Thyroid gland (tissue), 4 donors: ENCODE measurements around the gene TJP1. TPM values are rescaled to one million over a fixed set of nuclear protein-coding genes. Genes with fewer than 3 reads are reported as not detected.
A peak's percentile ranks its signal among the peaks of the same experiment; 100 is the strongest.

ENCODE experiments used
- DNase-seq, 2 donors: peaks; one replicate each; pipeline ENCODE4 v3.0.0-alpha.2; 2019
- H3K27ac ChIP-seq, 3 donors: fragments of 200-600 bp; sonication (generic); 1 replicate in 2 of 3; 2 replicates in 1 of 3; pipeline ENCODE4 v1.5.1; 2016 to 2019; ENCODE audit warnings: mild to moderate bottlenecking in 1 of 3, moderate library complexity in 1 of 3
- H3K27me3 ChIP-seq: fragments of 200-600 bp; sonication (generic); one replicate; pipeline ENCODE4 v1.5.1; 2019
- H3K36me3 ChIP-seq, 2 donors: fragments of 200-600 bp; sonication (generic); one replicate each; pipeline ENCODE4 v1.5.1; 2016 to 2019
- H3K4me1 ChIP-seq, 2 donors: fragments of 200-600 bp; sonication (generic); one replicate each; pipeline ENCODE4 v1.5.1; 2017 to 2019
- H3K4me3 ChIP-seq, 3 donors: fragments of 200-600 bp; sonication (generic); replicated peaks in 1 of 3; 1 replicate in 2 of 3; 2 replicates in 1 of 3; pipeline ENCODE4 v1.5.1; 2016; ENCODE audit warnings: mild to moderate bottlenecking in 1 of 3
- H3K9me3 ChIP-seq: fragments of 200-600 bp; sonication (generic); one replicate; pipeline ENCODE4 v1.5.1; 2017
- POLR2A ChIP-seq, 2 donors: fragments of 450-650 bp; IDR thresholded peaks; one replicate each; pipeline ENCODE4 v1.6.1; 2017; ENCODE audit warnings: antibody characterized with exemption in 2 of 2, mild to moderate bottlenecking in 2 of 2, moderate library complexity in 1 of 2
- WGBS, 2 donors: methylation state at CpG; one replicate each; pipeline ENCODE4 v1.1.5; 2017; 5-methylcytosine and 5-hydroxymethylcytosine counted together
- intact Hi-C: fragments of 100-400 bp; cut with DNase I; formaldehyde crosslinking; loops from one replicate; pipeline ENCODE4 v1.15.1; 2023
- total RNA-seq, 4 donors: library from RNA; depleted of rRNA; stranded (reverse); fragments of >200 nt; gene quantifications; one replicate each; pipeline ENCODE4 v1.2.3, GENCODE V29; 2016
- TF ChIP-seq, protein P1 (sequence below), 6 experiments: fragments of 200-600 bp in 3 of 6; fragments of 450-650 bp in 3 of 6; sonication (generic) in 3 of 6; IDR thresholded peaks; one replicate each; pipeline ENCODE4 v1.5.1; 2016 to 2019; ENCODE audit warnings: antibody characterized with exemption in 6 of 6, mild to moderate bottlenecking in 2 of 6, inconsistent platforms in 1 of 6, moderate library complexity in 1 of 6

TJP1 gene
- total RNA-seq, 4 donors from 2014 or later: 107 to 166 (median 126) TPM

DNA sequence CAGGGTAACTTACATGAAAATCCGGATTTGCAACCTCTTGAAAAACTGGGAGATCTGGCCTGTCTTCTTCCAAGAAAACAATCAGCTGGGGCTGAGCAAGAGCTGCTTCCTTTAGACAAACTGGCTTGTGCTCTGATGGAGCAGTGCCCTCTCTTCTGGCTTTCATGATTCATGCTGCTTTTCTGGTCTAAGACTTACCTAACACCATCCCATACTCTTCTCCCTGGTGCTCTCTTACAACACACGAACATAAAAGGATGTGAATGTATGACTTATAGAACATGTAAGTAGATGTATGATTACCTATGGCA lies 9.9 kb downstream of the TJP1 start:
- intact Hi-C loops: no loop called here
- Histone ChIP-seq H3K9me3 (no peaks in the 10 kb centered on the region), H3K27ac (peak overlapping the region in 1 of 3 donors; percentile 12), H3K4me1 (peaks cover 52 to 61% of the 10 kb centered on the region in 2 donors), H3K36me3 (no peaks in the 10 kb centered on the region), H3K4me3 (no peak overlapping the region), H3K27me3 (no peaks in the 10 kb centered on the region)
- peak; percentile 49 to 55 for DNase-seq
- 29 to 38% methylated on average over 2 of the region's 2 CpGs for WGBS, 2 donors
- no peak for TF ChIP-seq POLR2A (IDR thresholded peaks at IDR 0.05)
- TF ChIP-seq, protein P1, sequence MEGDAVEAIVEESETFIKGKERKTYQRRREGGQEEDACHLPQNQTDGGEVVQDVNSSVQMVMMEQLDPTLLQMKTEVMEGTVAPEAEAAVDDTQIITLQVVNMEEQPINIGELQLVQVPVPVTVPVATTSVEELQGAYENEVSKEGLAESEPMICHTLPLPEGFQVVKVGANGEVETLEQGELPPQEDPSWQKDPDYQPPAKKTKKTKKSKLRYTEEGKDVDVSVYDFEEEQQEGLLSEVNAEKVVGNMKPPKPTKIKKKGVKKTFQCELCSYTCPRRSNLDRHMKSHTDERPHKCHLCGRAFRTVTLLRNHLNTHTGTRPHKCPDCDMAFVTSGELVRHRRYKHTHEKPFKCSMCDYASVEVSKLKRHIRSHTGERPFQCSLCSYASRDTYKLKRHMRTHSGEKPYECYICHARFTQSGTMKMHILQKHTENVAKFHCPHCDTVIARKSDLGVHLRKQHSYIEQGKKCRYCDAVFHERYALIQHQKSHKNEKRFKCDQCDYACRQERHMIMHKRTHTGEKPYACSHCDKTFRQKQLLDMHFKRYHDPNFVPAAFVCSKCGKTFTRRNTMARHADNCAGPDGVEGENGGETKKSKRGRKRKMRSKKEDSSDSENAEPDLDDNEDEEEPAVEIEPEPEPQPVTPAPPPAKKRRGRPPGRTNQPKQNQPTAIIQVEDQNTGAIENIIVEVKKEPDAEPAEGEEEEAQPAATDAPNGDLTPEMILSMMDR (IDR thresholded peaks at IDR 0.05): no peak

DNA sequence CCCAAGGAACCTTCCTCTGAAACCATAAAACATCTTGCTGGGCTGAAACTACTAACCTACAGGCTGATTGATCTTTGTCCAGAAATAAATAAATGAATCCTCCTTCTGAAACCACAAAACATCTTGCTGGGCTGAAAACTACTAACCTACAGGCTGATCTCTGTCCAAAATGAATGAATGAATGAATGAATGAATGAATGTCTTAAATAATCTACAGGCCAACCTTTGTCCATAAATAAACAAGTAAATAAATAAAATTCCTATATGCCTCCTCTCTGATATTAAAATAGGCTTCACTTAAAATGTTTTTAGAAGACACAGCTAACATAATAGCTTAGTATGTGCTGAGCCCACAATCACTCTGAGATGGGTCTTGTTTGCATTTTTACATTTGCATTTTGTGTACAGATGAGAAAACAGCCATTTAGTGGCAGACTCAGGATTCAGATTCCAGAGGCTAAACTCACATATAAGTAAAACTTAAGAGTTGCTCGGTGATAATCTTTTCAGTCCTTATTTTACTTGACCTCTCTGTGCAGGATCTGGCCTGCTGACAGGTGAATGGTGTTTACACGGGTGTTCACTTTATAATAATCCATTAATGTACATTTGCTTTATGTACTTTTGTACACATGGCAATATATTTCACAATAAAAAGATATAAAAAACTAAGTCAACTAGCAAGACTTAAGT lies 10.4 kb downstream of the TJP1 start:
- Histone ChIP-seq H3K4me1 (peaks cover 52 to 65% of the 10 kb centered on the region in 2 donors), H3K27me3 (no peaks in the 10 kb centered on the region), H3K36me3 (no peaks in the 10 kb centered on the region), H3K27ac (no peak overlapping the region), H3K9me3 (no peaks in the 10 kb centered on the region), H3K4me3 (no peak overlapping the region)
- TF ChIP-seq, protein P1 (IDR thresholded peaks at IDR 0.05): no peak
- TF ChIP-seq POLR2A (IDR thresholded peaks at IDR 0.05): no peak
- intact Hi-C loops: no loop called here
- DNase-seq: no peak
- 79 to 85% methylated on average over 2 of the region's 2 CpGs for WGBS, 2 donors

DNA sequence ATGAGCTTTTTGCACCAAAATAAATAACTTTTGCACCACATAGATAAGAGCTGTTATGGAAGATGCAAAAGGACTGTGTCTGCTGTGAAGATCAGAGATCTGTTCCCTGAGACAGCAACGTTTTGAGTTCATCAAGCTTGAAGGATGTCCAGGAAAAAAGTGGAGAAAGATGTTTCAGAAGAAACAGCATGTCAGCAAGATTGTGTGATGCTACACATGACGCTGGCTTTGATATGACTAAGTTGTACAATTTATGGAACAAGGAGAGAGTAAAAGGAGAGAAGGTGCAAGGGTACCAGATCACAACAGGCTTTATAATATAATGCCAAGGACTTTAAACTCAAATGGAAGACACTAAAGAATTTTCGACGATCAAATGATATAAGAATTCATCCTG lies 16.6 kb downstream of the TJP1 start:
- intact Hi-C loops: no loop called here
- Histone ChIP-seq H3K36me3 (no peaks in the 10 kb centered on the region), H3K27ac (peak overlapping the region in 2 of 3 donors; percentile 0 to 24), H3K27me3 (no peaks in the 10 kb centered on the region), H3K9me3 (no peaks in the 10 kb centered on the region), H3K4me1 (peaks cover 43 to 51% of the 10 kb centered on the region in 2 donors), H3K4me3 (no peak overlapping the region)
- no peak for TF ChIP-seq POLR2A (IDR thresholded peaks at IDR 0.05)
- TF ChIP-seq, protein P1 (IDR thresholded peaks at IDR 0.05): no peak
- WGBS, 2 donors: 77 to 79% methylated on average over 4 of the region's 4 CpGs
- no peak for DNase-seq

DNA sequence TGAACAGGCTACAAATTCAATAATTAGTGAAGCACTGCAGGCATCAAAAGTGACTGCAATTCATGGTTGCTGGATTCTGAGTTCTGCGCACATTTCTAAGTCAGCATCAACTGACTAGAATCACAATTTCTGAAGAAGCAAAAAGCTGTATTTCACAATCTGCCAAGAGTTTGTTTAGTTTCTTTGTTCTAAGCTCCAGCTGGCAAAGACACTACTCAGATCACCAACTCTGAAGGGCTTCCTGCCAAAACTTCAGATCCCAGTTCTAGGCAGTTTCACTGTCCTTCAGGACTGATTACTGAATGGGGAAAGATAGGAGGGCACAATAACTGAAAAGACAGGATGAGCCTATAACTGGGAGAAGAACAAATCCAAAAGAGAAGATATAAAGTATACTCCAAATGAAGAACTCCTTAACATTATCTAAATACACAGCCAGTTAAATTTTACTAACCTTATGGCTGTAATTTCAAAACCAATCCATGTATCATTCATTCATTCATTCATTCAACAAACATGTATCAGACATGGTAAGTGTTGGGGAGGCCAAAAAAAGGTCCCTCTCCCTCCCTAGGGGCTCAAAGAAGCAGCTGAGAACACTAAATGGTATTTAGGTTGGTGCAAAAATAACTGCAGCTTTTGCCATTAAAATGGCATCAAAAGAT lies 17.1 kb downstream of the TJP1 start:
- Histone ChIP-seq H3K27ac (peak overlapping the region; percentile 27 to 57 (median 37)), H3K36me3 (no peaks in the 10 kb centered on the region), H3K4me1 (peaks cover 43 to 47% of the 10 kb centered on the region in 2 donors), H3K4me3 (no peak overlapping the region), H3K27me3 (no peaks in the 10 kb centered on the region), H3K9me3 (no peaks in the 10 kb centered on the region)
- WGBS, 2 donors: 9 to 28% methylated on average over 1 of the region's 1 CpG
- intact Hi-C loops: no loop called here
- TF ChIP-seq, protein P1 (IDR thresholded peaks at IDR 0.05): no peak
- no peak for TF ChIP-seq POLR2A (IDR thresholded peaks at IDR 0.05)
- peak; percentile 70 to 72 for DNase-seq

DNA sequence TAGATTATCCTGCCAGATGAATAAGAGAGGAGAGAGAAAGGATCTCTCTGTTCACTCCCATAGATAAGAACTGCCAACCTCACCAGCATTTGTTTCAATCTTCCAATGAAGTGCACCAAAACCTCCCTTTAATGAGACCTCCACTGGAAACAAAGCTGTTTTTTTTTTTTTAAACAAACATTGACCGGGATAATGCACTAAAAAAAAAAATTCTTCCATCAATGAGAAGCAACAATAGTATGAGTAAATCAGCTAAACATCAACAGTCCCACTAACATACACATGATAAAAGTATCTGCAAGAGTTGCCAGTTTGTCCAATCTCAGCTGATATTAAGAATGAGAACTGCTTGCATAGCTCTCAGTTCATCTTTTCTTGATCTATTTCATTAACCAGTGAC lies 19.9 kb downstream of the TJP1 start:
- Histone ChIP-seq H3K4me1 (peaks cover 32 to 43% of the 10 kb centered on the region in 2 donors), H3K4me3 (no peak overlapping the region), H3K36me3 (no peaks in the 10 kb centered on the region), H3K27me3 (no peaks in the 10 kb centered on the region), H3K27ac (peak overlapping the region in 1 of 3 donors; percentile 24), H3K9me3 (no peaks in the 10 kb centered on the region)
- TF ChIP-seq, protein P1 (IDR thresholded peaks at IDR 0.05): no peak
- no peak for TF ChIP-seq POLR2A (IDR thresholded peaks at IDR 0.05)
- 14 to 36% methylated on average over 1 of the region's 1 CpG for WGBS, 2 donors
- intact Hi-C loops: no loop called here
- DNase-seq: no peak
